Esophagus muscularis mucosa (tissue), 4 donors: ENCODE data around the gene POMT2. TPM values are rescaled to one million over a fixed set of nuclear protein-coding genes. Genes with fewer than 3 reads are reported as not detected.

Source experiments
- DNase-seq: peaks from one replicate; pipeline ENCODE4 v3.0.0-alpha.2; 2017; ENCODE audit errors: extremely low spot score
- H3K27ac ChIP-seq, 4 donors: fragments of 200-600 bp; sonication (generic); replicated peaks in 1 of 4; 1 replicate in 3 of 4; 2 replicates in 1 of 4; pipeline ENCODE4 v1.5.1; 2016 to 2019; ENCODE audit warnings: mild to moderate bottlenecking in 1 of 4
- H3K27me3 ChIP-seq, 4 donors: fragments of 200-600 bp; sonication (generic); one replicate each; pipeline versions ENCODE4 v1.5.1 to v1.6.0; 2016 to 2019
- H3K36me3 ChIP-seq, 4 donors: fragments of 200-600 bp; sonication (generic); one replicate each; pipeline ENCODE4 v1.5.1; 2016 to 2019
- H3K4me1 ChIP-seq, 4 donors: fragments of 200-600 bp; sonication (generic); one replicate each; pipeline ENCODE4 v1.5.1; 2016 to 2019
- H3K4me3 ChIP-seq, 4 donors: fragments of 200-600 bp; sonication (generic); 1 replicate in 2 of 4; 2 replicates in 2 of 4; pipeline ENCODE4 v1.5.1; 2016 to 2019; ENCODE audit warnings: mild to moderate bottlenecking in 4 of 4, moderate library complexity in 1 of 4
- H3K9me3 ChIP-seq, 4 donors: fragments of 200-600 bp; sonication (generic); 1 replicate in 3 of 4; 2 replicates in 1 of 4; pipeline ENCODE4 v1.5.1; 2016 to 2019
- CTCF ChIP-seq, 3 experiments: fragments of 200-600 bp in 2 of 3; fragments of 450-650 bp in 1 of 3; sonication (generic) in 2 of 3; IDR thresholded peaks; one replicate each; pipeline ENCODE4 v1.5.1; 2017 to 2019; ENCODE audit warnings: antibody characterized with exemption in 3 of 3, mild to moderate bottlenecking in 2 of 3, moderate library complexity in 1 of 3
- EP300 ChIP-seq: sonication (generic); formaldehyde crosslinking; IDR thresholded peaks from one replicate; pipeline ENCODE4 v1.6.1; 2017; ENCODE audit warnings: antibody characterized with exemption
- POLR2A ChIP-seq: fragments of 450-650 bp; IDR thresholded peaks from one replicate; pipeline ENCODE4 v1.6.1; 2017; ENCODE audit warnings: antibody characterized with exemption, moderate library complexity, mild to moderate bottlenecking, low read depth
- POLR2AphosphoS5 ChIP-seq, 2 donors: sonication (generic); formaldehyde crosslinking; IDR thresholded peaks; one replicate each; pipeline ENCODE4 v1.6.1; 2017; ENCODE audit warnings: antibody characterized with exemption in 2 of 2
- WGBS: methylation state at CpG from one replicate; pipeline ENCODE4 v1.1.5; 2018; 5-methylcytosine and 5-hydroxymethylcytosine counted together
- intact Hi-C: fragments of 100-400 bp; cut with DNase I; formaldehyde crosslinking; loops from one replicate; pipeline ENCODE4 v1.15.1; 2023
- small RNA-seq, 3 donors: library from RNA; depleted of rRNA; stranded (forward); fragments of <200 nt; gene quantifications; one replicate each; pipeline ENCODE3, GENCODE V24; 2016
- total RNA-seq, 4 donors: library from RNA; depleted of rRNA; stranded (reverse); fragments of >200 nt; gene quantifications; one replicate each; pipeline versions ENCODE4 v1.1.0 to v1.2.1, GENCODE V29; 2016

The POMT2 gene
- total RNA-seq, 4 donors from 2014 or later: 13.3 to 29.2 (median 14.5) TPM

DNA sequence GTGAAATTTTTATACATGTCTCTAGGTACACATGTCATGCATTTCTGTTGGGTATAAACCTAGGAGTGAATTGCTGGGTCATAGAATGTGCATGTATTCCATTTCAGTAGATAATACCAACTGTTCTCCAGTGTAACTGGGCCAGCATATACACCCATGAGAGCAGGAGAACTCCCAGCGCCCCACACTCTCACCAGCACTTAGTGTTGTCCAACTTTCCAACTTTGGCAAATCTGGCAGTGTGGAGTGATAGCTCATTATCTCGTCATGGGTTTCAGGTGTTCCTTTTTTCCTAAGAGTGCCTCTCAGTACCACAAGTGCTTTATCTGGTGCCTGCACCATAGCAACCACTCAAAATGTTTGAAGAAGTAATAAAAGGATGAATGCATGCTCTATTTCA lies 89.8 kb downstream of the POMT2 start:
- H3K4me1 ChIP-seq: no peaks in the 10 kb centered on the region
- H3K4me3 ChIP-seq: no peak overlapping the region
- no peaks in the 10 kb centered on the region for H3K36me3 ChIP-seq
- no peaks in the 10 kb centered on the region for H3K27me3 ChIP-seq
- H3K27ac ChIP-seq: no peak overlapping the region
- 75% methylated on average over 2 of the region's 2 CpGs for WGBS
- no peaks in the 10 kb centered on the region for H3K9me3 ChIP-seq
- intact Hi-C loops: no loop called here
- DNase-seq: no peak
- TF ChIP-seq CTCF (IDR thresholded peaks at IDR 0.05): no peak
- no peak for TF ChIP-seq POLR2AphosphoS5 (IDR thresholded peaks at IDR 0.05)
- no peak for TF ChIP-seq POLR2A

DNA sequence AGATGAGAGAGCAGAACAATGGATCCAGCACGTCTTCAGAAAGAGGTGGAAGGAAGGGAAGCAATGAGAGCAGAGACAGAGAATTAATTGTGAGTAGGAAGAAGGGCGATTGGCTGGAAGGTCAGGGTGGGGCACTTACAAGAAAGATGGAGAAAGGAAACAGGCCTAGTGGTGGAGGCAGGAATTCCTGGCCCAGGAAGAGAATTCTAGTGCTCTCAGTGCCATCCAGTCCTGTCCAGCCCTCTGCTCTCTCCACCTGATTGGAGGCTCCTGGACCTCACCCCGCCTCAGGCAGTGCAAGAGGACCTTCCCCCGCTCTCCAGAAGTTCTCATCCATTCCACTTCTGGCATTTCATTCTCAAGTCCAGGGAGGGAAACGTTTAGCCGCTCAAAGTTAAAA lies 92.6 kb downstream of the POMT2 start:
- Histone ChIP-seq H3K27me3 (peaks cover 0 to 5% (median 0%) of the 10 kb centered on the region in 4 donors), H3K27ac (no peak overlapping the region), H3K9me3 (no peaks in the 10 kb centered on the region), H3K36me3 (no peaks in the 10 kb centered on the region), H3K4me1 (no peaks in the 10 kb centered on the region), H3K4me3 (no peak overlapping the region)
- TF ChIP-seq EP300 (no peak), POLR2A (no peak), POLR2AphosphoS5 (IDR thresholded peaks at IDR 0.05) (no peak), CTCF (IDR thresholded peaks at IDR 0.05) (no peak)
- no peak for DNase-seq
- intact Hi-C loops: no loop called here
- WGBS: 46% methylated on average over 6 of the region's 6 CpGs

- WGBS: 85% methylated on average over 14 of the region's 14 CpGs
- H3K36me3 ChIP-seq: no peaks in the 10 kb centered on the region
- TF ChIP-seq POLR2AphosphoS5 (IDR thresholded peaks at IDR 0.05) (no peak), EP300 (no peak), CTCF (IDR thresholded peaks at IDR 0.05) (no peak), POLR2A (no peak)
- H3K27ac ChIP-seq: no peak overlapping the region
- H3K4me1 ChIP-seq: no peaks in the 10 kb centered on the region
- intact Hi-C loops: no loop called here
- no peak for DNase-seq
- no peaks in the 10 kb centered on the region for H3K9me3 ChIP-seq
- H3K27me3 ChIP-seq: peaks cover 0 to 23% (median 0%) of the 10 kb centered on the region in 4 donors
- H3K4me3 ChIP-seq: no peak overlapping the region
These were observed 94.7 kb downstream of the POMT2 start for GRCh38 chr14:77225892-77226557.

DNA sequence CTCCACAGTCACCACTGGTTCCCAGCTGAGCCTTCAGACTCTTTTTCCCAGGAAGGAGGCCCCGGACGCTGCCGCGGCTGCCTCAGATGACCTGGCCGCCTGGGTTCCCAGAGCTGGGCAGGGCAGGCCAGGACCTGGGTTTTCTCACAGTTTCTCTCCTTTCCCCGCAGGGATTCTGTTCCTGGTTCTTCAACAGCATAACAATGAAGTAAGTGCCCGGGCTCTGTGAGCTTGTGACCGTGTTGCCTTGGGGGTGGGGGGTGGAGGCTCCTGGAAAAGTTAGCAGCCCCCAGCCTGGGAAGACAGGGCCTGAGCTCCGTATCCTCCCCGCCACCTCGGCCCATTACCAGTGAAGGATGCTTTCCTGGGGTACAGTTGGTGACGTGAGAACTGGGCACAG lies 95.4 kb downstream of the POMT2 start:
- H3K9me3 ChIP-seq: no peaks in the 10 kb centered on the region
- H3K4me1 ChIP-seq: no peaks in the 10 kb centered on the region
- TF ChIP-seq EP300 (no peak), POLR2AphosphoS5 (IDR thresholded peaks at IDR 0.05) (no peak), CTCF (IDR thresholded peaks at IDR 0.05) (no peak), POLR2A (no peak)
- WGBS: 69% methylated on average over 8 of the region's 12 CpGs
- H3K4me3 ChIP-seq: no peak overlapping the region
- no peak overlapping the region for H3K27ac ChIP-seq
- H3K36me3 ChIP-seq: no peaks in the 10 kb centered on the region
- no peak for DNase-seq
- peaks cover 0 to 28% (median 0%) of the 10 kb centered on the region in 4 donors for H3K27me3 ChIP-seq
- intact Hi-C loops: no loop called here

Small RNAs within 50 kb of the gene (small RNA-seq; reads per million reads assigned to genes)
- 0 reads per million in 3 donors for gene MIR1260A

Other genes with a start within 250 kb of the POMT2 start
- gene CIPC, start 222.6 kb downstream of the POMT2 start, total RNA-seq: 10 to 100 TPM; 37.1 to 63.0 (median 46.5) TPM
- gene ZDHHC22, start 179.1 kb downstream of the POMT2 start, total RNA-seq: under 1 TPM in 1 of 4 donors, not detected in 3; 0.13 TPM
- gene TMEM63C, start 139.1 kb downstream of the POMT2 start, total RNA-seq: 1 to 10 TPM in 2 of 4 donors, under 1 TPM in 2; 0.83 to 5.0 (median 1.1) TPM
- gene NGB, start 49.7 kb downstream of the POMT2 start, total RNA-seq: 1 to 10 TPM; 2.7 to 4.6 (median 3.6) TPM
- gene GSTZ1, start 153 bp upstream of the POMT2 start, total RNA-seq: 10 to 100 TPM in 2 of 4 donors, 1 to 10 TPM in 2; 8.0 to 12.3 (median 9.9) TPM
- gene TMED8, start 56.2 kb upstream of the POMT2 start, total RNA-seq: 10 to 100 TPM; 15.2 to 21.8 (median 16.7) TPM
- gene SAMD15, start 56.5 kb upstream of the POMT2 start, total RNA-seq: under 1 TPM; 0.42 to 0.52 (median 0.51) TPM
- gene NOXRED1, start 102.6 kb upstream of the POMT2 start, total RNA-seq: under 1 TPM in 2 of 4 donors, not detected in 2; 0.17 to 0.29 TPM
- gene VIPAS39, start 136.7 kb upstream of the POMT2 start, total RNA-seq: 10 to 100 TPM; 14.1 to 22.9 (median 17.8) TPM
- 100 to 1,000 TPM; 111 to 132 (median 116) TPM for gene AHSA1, start 137.2 kb upstream of the POMT2 start, total RNA-seq
- gene ISM2, start 177.9 kb upstream of the POMT2 start, total RNA-seq: under 1 TPM in 1 of 4 donors, not detected in 3; 0.33 TPM